GM20000 (cell line): Measurements from ENCODE around the gene AFMID.

Experiments
- DNase-seq: peaks from one replicate; pipeline ENCODE4 v3.0.0; 2012; ENCODE audit warnings: low spot score
- TF ChIP-seq, protein P1 (sequence below): IDR thresholded peaks from 2 replicates; pipeline ENCODE4 v1.5.1; 2012; ENCODE audit warnings: mild to moderate bottlenecking, control low read depth; ENCODE audit errors: extremely low read depth, missing control alignments

AFMID gene

GRCh38 chr17:78142119-78142861 lies 44.9 kb upstream of the AFMID start:
- TF ChIP-seq, protein P1, sequence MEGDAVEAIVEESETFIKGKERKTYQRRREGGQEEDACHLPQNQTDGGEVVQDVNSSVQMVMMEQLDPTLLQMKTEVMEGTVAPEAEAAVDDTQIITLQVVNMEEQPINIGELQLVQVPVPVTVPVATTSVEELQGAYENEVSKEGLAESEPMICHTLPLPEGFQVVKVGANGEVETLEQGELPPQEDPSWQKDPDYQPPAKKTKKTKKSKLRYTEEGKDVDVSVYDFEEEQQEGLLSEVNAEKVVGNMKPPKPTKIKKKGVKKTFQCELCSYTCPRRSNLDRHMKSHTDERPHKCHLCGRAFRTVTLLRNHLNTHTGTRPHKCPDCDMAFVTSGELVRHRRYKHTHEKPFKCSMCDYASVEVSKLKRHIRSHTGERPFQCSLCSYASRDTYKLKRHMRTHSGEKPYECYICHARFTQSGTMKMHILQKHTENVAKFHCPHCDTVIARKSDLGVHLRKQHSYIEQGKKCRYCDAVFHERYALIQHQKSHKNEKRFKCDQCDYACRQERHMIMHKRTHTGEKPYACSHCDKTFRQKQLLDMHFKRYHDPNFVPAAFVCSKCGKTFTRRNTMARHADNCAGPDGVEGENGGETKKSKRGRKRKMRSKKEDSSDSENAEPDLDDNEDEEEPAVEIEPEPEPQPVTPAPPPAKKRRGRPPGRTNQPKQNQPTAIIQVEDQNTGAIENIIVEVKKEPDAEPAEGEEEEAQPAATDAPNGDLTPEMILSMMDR, result no peak
- no peak for DNase-seq

DNA sequence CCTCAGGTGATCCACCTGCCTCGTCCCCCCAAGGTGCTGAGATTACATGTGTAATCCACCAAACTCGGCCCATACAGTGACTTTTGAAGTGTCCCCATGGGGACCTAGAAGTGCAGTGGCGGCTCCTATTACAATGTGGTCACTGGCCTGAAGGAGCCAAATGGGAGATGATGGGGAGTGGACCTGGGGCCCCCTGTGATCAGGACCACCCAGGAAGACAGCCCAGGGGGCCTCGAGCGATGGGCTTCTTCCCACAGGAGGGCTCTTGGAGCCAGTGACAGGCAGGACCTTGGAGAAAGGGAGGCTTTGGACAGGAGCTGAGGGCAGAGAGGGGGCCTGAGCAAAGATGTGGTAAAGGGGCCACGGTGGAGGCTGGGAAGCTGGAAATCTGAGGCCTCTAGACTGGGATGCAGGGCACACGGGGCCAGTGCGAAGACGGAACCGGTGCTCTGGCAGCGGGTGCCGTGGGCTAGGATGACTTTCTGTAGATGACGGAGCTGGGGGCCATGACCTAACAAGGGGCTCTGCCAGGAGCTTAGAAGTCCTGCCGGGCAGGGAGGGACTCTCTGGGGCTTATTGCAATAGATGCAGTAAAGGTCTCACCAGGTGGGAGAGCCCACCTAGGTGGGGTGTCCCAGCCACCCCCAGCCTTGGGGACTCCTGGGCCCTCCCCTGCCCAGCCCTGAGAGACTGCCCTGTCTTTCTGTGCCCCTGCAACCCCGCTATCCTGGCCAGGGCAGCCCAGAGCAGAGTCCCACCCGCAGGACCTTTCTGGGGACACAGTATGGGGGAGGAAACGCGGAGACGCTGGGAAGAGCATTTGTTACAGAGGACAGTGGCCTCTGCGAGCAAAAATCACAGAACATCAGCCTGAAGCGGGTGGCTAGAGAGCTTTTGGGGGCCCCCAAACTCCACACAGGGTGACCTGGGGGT lies 43.7 kb upstream of the AFMID start:
- TF ChIP-seq, protein P1, result no peak
- DNase-seq, result no peak

DNA sequence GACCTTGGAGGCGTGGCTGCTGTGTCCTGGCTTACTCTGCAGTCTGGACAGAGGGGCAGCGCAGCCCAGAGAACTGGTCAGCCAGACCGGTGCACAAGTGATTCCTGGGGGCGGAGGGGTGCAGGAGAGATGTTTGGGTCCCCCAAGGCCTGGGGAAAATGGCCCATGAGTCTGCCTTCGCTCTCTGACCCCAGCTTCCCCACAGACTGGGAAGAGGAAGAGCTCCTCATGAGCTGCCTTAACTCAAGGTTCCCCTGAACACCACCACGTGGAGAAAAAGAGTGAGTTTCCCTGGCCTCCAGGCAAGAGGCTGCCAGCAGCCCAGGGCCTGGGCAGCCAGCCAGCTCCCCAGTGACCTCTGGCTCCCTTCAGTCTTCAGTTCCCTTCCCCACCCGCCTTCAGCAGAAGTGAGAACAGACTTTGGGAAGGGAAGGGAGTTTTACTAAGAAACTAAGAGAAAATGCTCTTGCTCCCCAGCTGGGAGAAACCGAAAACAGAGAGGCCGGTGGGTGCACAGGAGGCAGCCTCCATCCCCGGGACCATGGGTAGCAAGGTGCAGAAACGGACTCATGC lies 42.9 kb upstream of the AFMID start:
- TF ChIP-seq, protein P1, result no peak
- no peak for DNase-seq

DNA sequence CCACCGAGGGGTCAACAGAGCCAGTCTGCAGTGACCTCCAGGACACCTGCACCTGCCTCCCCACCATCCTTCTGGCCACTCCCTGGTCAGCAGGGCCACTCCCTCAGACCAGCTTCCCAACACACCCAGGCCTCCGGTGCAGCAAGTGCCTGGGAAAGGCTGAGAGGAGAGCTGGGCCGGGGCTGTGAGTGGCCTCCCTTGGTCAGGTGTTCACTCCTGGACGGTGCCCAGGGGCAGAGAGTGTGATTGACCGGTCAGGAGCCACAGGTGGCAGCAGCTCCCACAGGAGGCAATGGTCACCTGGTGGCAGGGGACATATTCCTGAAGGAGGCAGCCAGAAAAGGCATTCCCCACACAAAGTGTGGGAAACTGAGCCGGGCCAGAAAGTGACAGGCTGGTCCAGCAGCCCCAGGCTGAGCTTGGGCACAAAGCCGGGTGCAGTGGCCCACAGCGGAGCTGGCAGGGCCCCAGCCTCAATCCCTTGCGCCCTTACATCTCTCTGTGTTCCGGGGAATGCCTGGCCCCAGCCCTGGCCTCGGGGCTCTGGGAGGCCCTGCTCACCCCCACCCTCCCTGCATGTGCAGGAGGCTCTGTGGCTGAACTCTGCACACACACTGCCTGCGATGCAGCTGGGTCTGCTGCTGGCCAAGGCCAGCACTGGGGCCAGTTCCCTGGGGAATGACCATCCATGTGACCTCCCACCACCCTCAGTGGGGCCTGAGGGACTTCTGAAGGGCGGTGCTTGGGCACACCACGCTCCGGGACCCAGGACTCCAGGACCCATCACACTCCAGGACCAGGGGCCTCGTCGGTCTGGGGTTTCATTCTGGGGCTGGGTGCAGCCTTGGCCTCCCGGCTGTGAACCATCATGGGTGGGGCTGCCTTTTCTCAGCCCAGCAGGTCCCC lies 42.2 kb upstream of the AFMID start:
- DNase-seq, result no peak

DNA sequence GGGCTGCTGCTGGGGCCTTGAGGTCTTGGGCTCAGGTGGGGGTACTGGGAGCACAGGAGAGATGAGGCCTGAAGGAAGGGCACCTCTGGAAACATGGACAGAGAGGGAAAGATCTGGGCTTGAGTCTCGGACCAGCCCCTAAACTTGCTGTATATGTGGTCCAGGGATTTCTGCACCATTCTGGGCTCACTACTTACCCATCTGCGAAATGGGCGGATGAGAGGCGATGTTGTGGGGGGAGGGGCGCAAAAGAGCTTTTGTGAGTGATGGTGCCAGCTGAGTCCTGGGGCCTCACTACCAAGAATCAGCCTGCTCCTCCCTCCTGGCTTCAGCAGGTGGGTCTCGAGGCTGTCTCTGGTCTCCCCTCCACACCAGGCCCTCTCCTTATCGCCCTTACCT lies 40.7 kb upstream of the AFMID start:
- DNase-seq, result no peak
- TF ChIP-seq, protein P1, result no peak

More for the DNA sequence above, 42.2 kb upstream of the AFMID start:
- TF ChIP-seq, protein P1, result no peak

- no peak for DNase-seq
- TF ChIP-seq, protein P1, result no peak
Observed at GRCh38 chr17:78146881-78147280, 40.3 kb upstream of the AFMID start.
